ENCODE measurements around the gene ARPC5.

DNA sequence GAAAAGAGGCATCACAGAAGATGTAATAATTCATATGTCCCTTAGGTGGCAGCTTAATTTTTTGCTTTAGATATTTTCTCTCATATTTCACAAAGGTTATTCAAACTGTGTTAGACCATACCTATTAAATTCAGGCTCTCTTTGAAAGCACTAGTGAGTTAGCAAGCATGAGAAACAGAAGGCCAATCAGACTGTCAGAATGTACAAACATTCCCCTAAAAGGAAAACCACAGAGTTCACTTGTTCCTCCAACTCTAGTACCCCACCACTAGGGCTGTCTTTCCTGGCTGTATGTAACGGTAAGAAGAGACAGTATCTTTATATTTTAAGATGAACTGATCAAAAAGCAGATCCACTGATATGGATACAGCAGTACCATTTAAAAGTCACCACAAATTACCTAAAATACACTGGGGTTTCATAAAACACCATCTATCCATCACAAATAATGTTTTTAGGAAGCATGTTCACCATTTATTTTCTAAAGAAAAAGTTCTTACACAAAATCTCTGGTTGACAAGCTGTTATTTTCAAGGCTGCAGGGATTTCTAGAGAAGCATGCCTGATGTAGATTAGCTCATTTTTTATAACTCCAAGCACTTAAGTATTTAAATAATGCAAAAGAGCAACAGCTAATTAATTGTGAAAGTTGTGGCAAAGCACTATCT lies 1.8 kb downstream of the ARPC5 start:
- TF ChIP-seq, protein P1, sequence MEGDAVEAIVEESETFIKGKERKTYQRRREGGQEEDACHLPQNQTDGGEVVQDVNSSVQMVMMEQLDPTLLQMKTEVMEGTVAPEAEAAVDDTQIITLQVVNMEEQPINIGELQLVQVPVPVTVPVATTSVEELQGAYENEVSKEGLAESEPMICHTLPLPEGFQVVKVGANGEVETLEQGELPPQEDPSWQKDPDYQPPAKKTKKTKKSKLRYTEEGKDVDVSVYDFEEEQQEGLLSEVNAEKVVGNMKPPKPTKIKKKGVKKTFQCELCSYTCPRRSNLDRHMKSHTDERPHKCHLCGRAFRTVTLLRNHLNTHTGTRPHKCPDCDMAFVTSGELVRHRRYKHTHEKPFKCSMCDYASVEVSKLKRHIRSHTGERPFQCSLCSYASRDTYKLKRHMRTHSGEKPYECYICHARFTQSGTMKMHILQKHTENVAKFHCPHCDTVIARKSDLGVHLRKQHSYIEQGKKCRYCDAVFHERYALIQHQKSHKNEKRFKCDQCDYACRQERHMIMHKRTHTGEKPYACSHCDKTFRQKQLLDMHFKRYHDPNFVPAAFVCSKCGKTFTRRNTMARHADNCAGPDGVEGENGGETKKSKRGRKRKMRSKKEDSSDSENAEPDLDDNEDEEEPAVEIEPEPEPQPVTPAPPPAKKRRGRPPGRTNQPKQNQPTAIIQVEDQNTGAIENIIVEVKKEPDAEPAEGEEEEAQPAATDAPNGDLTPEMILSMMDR (IDR thresholded peaks at IDR 0.05 in 4 of 5, conservative IDR thresholded peaks at IDR 0.05 in 1 of 5), result peak in 4 of 5 experiments; percentile 35 to 53 (median 42)
- TF ChIP-seq POLR2A (IDR thresholded peaks at IDR 0.05), result peak in 1 of 2 donors; percentile 33

Measured in gastrocnemius medialis (tissue), 4 donors.